IgD-negative memory B cell (primary cell): Measurements from ENCODE around the gene KRT3. TPM values are rescaled to one million over a fixed set of nuclear protein-coding genes. Genes with fewer than 3 reads are reported as not detected.
"Not testable (repeated sequence)": the region's sequence is repeated elsewhere in the genome, so short reads cannot be mapped to it uniquely, and the experiment has no call there.

Experiments
- H3K27ac Mint-ChIP-seq, 3 donors: one replicate each; pipeline ENCODE4 v1.8.0; 2020 to 2022; ENCODE audit warnings: mild to moderate bottlenecking in 3 of 3, mixed read lengths in 3 of 3, moderate library complexity in 1 of 3
- H3K27me3 Mint-ChIP-seq: one replicate; pipeline ENCODE4 v1.8.0; 2021; ENCODE audit warnings: mixed read lengths
- H3K36me3 Mint-ChIP-seq: one replicate; pipeline ENCODE4 v1.8.0; 2020; ENCODE audit warnings: mild to moderate bottlenecking, mixed read lengths
- H3K4me1 Mint-ChIP-seq, 3 donors: one replicate each; pipeline ENCODE4 v1.8.0; 2020 to 2022; ENCODE audit warnings: mixed read lengths in 3 of 3, mild to moderate bottlenecking in 1 of 3
- H3K4me3 Mint-ChIP-seq, 4 donors: one replicate each; pipeline ENCODE4 v1.8.0; 2020 to 2022; ENCODE audit warnings: mild to moderate bottlenecking in 4 of 4, mixed read lengths in 4 of 4, moderate library complexity in 3 of 4
- H3K9me3 Mint-ChIP-seq, 3 donors: one replicate each; pipeline ENCODE4 v1.8.0; 2020 to 2021; ENCODE audit warnings: mixed read lengths in 3 of 3, mild to moderate bottlenecking in 1 of 3
- polyA plus RNA-seq: library from polyadenylated mRNA; unstranded; fragments of 300-500 nt; fragmentation: Illumina TruSeq; gene quantifications from one replicate; pipeline ENCODE4 v1.2.3, GENCODE V29; 2021

The KRT3 gene
- polyA plus RNA-seq, 1 donor from 2014 or later: not detected

- H3K4me3 Mint-ChIP-seq, H3K27ac Mint-ChIP-seq, H3K4me1 Mint-ChIP-seq, H3K36me3 Mint-ChIP-seq, H3K27me3 Mint-ChIP-seq: not testable (repeated sequence)
- H3K9me3 Mint-ChIP-seq: peaks cover 3 to 14% (median 4%) of the 10 kb centered on the region in 3 donors
Observed at GRCh38 chr12:52761218-52761617, 34.7 kb downstream of the KRT3 start.

DNA sequence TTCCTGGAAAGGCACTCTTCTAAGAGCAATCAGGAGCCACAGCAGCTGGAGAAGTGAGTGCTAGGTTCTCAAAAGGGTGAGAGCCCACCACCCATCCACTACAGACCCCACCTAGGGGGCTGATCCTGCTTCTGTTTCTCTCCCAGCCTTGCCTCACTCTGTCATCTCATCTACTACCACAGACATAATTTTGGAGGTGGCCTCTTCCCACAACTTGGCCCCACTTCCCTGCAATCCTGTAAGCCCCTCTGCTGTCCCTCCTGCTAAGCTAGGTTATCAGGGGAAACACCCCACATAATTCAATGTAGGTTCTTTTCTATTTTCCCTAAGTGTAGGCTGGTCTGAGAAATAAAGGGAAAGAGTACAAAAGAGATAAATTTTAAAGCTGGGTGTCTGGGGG is 35.3 kb downstream of the KRT3 start:
- Mint-ChIP-seq H3K27me3 (peaks cover 1% of the 10 kb centered on the region), H3K4me1 (no peaks in the 10 kb centered on the region), H3K27ac (no peak overlapping the region), H3K4me3 (no peak overlapping the region), H3K9me3 (peaks cover 3 to 14% (median 4%) of the 10 kb centered on the region in 3 donors), H3K36me3 (no peaks in the 10 kb centered on the region)

GRCh38 chr12:52759695-52760094 is 36.2 kb downstream of the KRT3 start:
- peaks cover 1% of the 10 kb centered on the region for H3K27me3 Mint-ChIP-seq
- H3K9me3 Mint-ChIP-seq: peaks cover 3 to 14% (median 4%) of the 10 kb centered on the region in 3 donors
- H3K4me3 Mint-ChIP-seq: no peak overlapping the region
- H3K36me3 Mint-ChIP-seq: no peaks in the 10 kb centered on the region
- no peaks in the 10 kb centered on the region for H3K4me1 Mint-ChIP-seq
- H3K27ac Mint-ChIP-seq: no peak overlapping the region

- no peak overlapping the region for H3K4me3 Mint-ChIP-seq
- peaks cover 1% of the 10 kb centered on the region for H3K27me3 Mint-ChIP-seq
- H3K27ac Mint-ChIP-seq: no peak overlapping the region
- no peaks in the 10 kb centered on the region for H3K4me1 Mint-ChIP-seq
- no peaks in the 10 kb centered on the region for H3K36me3 Mint-ChIP-seq
- H3K9me3 Mint-ChIP-seq: peaks cover 3 to 14% (median 4%) of the 10 kb centered on the region in 3 donors
Observed at GRCh38 chr12:52759218-52759617, 36.7 kb downstream of the KRT3 start.

GRCh38 chr12:52757449-52758176 is 38.3 kb downstream of the KRT3 start:
- no peaks in the 10 kb centered on the region for H3K36me3 Mint-ChIP-seq
- no peaks in the 10 kb centered on the region for H3K4me1 Mint-ChIP-seq
- no peak overlapping the region for H3K27ac Mint-ChIP-seq
- H3K9me3 Mint-ChIP-seq: peaks cover 3 to 14% (median 4%) of the 10 kb centered on the region in 3 donors
- H3K4me3 Mint-ChIP-seq: no peak overlapping the region
- H3K27me3 Mint-ChIP-seq: no peaks in the 10 kb centered on the region

DNA sequence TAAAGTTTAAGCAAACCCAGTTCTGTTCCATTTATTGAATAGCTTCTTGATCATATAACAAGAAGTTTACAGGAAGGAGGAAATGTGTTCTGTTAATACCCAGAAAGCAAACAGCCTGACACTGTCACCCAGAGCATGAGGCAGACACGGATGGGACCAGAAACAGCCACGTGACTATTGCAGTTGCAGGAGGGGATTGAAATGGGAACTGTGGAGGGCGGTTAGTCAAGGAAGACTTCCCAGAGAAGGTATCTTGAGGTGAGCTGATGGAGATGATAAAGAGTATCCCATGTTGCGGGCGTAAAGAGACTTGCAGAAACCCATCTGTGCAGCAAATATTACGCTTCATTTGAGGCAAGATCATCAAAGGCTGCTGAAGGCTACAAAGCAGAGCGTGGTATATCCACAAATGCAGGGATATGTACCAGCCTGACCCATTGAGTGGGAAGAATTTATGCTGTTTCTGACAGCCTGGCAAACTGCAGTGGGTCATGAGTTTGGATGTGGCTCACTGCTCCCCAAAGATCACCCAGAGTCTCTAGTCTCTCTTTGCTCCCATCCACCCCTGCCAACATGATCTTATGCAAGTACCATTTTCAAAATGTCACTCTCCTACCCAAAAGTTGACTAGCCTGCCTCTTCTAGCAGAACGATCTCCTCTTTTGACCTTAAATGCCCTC is 39.5 kb downstream of the KRT3 start:
- peaks cover under 1 to 4% (median 4%) of the 10 kb centered on the region in 3 donors for H3K9me3 Mint-ChIP-seq

DNA sequence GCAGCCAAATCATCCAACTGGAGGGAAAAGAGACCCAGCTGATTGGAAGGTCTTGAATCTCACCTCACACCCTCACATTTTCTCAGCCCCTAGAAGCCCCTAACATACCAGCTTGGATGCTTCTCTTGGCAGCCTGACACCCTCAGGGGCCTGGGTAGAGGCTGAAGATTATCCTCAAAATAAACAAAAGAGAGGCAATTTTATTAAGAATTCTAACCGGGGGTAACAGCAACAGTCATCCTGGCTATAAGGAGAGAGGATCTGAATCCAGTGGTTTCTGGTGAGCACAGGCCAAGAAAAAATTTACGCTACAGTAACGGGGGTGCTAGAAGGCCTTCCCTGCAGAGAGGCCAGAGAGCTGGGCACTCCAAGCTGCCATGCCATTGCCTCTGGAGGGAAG is 40.4 kb downstream of the KRT3 start:
- H3K27me3 Mint-ChIP-seq: peaks cover 4% of the 10 kb centered on the region
- no peak overlapping the region for H3K4me3 Mint-ChIP-seq
- H3K9me3 Mint-ChIP-seq: peaks cover 0 to 4% (median 0%) of the 10 kb centered on the region in 3 donors
- no peak overlapping the region for H3K27ac Mint-ChIP-seq
- no peaks in the 10 kb centered on the region for H3K36me3 Mint-ChIP-seq
- no peaks in the 10 kb centered on the region for H3K4me1 Mint-ChIP-seq

More for the DNA sequence above, 39.5 kb downstream of the KRT3 start:
- peaks cover 4% of the 10 kb centered on the region for H3K27me3 Mint-ChIP-seq
- H3K36me3 Mint-ChIP-seq: no peaks in the 10 kb centered on the region
- H3K27ac Mint-ChIP-seq: no peak overlapping the region
- H3K4me3 Mint-ChIP-seq: no peak overlapping the region
- no peaks in the 10 kb centered on the region for H3K4me1 Mint-ChIP-seq

DNA sequence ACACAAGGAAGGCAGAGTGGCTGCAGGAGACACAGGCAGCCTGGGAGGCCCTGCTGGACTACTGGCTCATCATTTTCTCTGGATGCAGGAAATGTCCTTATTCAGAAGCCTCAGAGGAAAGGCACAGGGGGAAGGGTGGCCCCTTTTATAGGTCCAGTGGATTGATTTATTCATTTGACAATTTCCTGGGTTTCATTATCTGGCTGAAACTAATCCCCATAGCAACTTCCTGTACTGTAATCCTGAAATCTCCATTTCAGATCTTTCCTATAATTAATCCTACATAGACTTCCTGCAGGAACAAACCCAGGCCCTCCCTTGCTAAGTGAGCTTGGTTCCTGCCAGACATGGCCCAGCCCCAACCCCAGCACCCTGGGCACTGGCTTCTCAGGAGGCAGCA is 41.8 kb downstream of the KRT3 start:
- no peak overlapping the region for H3K4me3 Mint-ChIP-seq
- H3K4me1 Mint-ChIP-seq: no peaks in the 10 kb centered on the region
- H3K27ac Mint-ChIP-seq: no peak overlapping the region
- no peaks in the 10 kb centered on the region for H3K9me3 Mint-ChIP-seq
- H3K36me3 Mint-ChIP-seq: no peaks in the 10 kb centered on the region
- peaks cover 4% of the 10 kb centered on the region for H3K27me3 Mint-ChIP-seq

- no peaks in the 10 kb centered on the region for H3K4me1 Mint-ChIP-seq
- no peaks in the 10 kb centered on the region for H3K9me3 Mint-ChIP-seq
- H3K4me3 Mint-ChIP-seq: no peak overlapping the region
- no peaks in the 10 kb centered on the region for H3K36me3 Mint-ChIP-seq
- H3K27me3 Mint-ChIP-seq: peaks cover 4% of the 10 kb centered on the region
- H3K27ac Mint-ChIP-seq: peak overlapping the region in 1 of 3 donors; percentile 22
Observed at GRCh38 chr12:52753283-52753682, 42.6 kb downstream of the KRT3 start.

DNA sequence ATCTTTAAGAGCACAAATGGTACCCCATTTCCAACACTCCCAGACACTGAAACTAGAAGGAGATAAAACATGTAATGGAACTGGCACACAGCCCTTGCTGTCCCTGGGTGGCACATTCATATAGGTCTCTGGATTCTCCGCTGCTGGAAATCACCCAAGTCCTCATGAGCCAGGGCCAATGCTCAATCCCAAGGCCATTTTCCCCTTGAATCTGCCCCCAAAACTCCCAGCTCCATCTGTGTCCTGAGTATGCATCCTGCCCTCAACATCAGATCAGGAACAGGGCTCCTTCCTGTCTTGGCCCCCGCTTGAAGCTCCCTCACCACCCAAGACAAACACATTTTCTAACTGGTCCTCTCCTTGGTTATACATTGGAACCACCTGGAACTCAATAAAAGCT is 43.4 kb downstream of the KRT3 start:
- peaks cover 4% of the 10 kb centered on the region for H3K27me3 Mint-ChIP-seq
- H3K4me3 Mint-ChIP-seq: no peak overlapping the region
- H3K9me3 Mint-ChIP-seq: no peaks in the 10 kb centered on the region
- H3K4me1 Mint-ChIP-seq: no peaks in the 10 kb centered on the region
- H3K36me3 Mint-ChIP-seq: no peaks in the 10 kb centered on the region
- no peak overlapping the region for H3K27ac Mint-ChIP-seq

GRCh38 chr12:52751795-52752194 is 44.1 kb downstream of the KRT3 start:
- H3K4me1 Mint-ChIP-seq: no peaks in the 10 kb centered on the region
- no peak overlapping the region for H3K27ac Mint-ChIP-seq
- peaks cover 4% of the 10 kb centered on the region for H3K27me3 Mint-ChIP-seq

GRCh38 chr12:52750532-52750931 is 45.4 kb downstream of the KRT3 start:
- H3K27ac Mint-ChIP-seq, H3K4me3 Mint-ChIP-seq, H3K36me3 Mint-ChIP-seq: not testable (repeated sequence)

More at GRCh38 chr12:52751795-52752194, 44.1 kb downstream of the KRT3 start:
- Mint-ChIP-seq H3K36me3 (no peaks in the 10 kb centered on the region), H3K9me3 (no peaks in the 10 kb centered on the region), H3K4me3 (no peak overlapping the region)

DNA sequence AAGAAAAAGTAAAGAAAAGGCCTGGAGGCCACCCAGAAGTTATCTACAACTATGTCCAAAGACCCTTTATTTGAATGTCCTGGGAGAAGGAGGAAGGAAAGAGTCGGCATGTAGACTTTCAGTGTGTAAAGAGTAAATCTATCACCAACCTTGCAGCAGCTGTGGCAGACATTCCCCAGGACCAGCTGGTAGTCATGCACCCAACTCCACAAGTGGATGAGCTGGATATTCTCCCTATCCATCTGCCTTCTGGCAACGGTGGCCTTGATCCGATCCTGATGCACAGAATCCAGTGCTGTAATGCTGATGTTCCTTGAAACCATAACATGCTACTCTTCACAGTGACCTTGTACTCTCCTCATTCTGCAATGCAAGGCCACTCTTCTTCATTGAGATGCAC is 46.1 kb downstream of the KRT3 start:
- H3K27ac Mint-ChIP-seq: no peak overlapping the region
- peaks cover 4% of the 10 kb centered on the region for H3K27me3 Mint-ChIP-seq
- no peaks in the 10 kb centered on the region for H3K36me3 Mint-ChIP-seq
- H3K4me1 Mint-ChIP-seq: no peaks in the 10 kb centered on the region
- no peaks in the 10 kb centered on the region for H3K9me3 Mint-ChIP-seq
- H3K4me3 Mint-ChIP-seq: no peak overlapping the region

More at GRCh38 chr12:52750532-52750931, 45.4 kb downstream of the KRT3 start:
- not testable (repeated sequence) for H3K9me3 Mint-ChIP-seq, H3K27me3 Mint-ChIP-seq, H3K4me1 Mint-ChIP-seq

DNA sequence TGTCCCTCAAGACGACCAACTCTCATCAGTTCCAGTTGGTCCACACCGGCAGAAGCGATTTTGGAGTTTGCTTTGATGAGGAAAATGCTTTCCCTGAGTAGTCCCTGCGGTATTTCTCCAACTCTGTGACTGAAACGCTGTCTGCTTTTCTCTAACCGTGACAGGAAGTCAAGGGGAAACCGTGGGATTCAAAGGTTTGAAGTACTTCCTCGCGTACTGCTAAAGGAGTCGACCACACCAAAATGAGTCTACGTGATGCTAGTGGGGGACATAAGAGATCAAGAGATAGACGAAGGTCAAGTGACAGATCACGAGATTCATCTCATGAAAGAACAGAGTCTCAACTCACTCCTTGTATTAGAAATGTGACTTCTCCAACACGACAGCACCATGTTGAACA is 47.3 kb downstream of the KRT3 start:
- Mint-ChIP-seq H3K4me3 (no peak overlapping the region), H3K4me1 (no peaks in the 10 kb centered on the region), H3K9me3 (peaks cover 0 to 3% (median 0%) of the 10 kb centered on the region in 3 donors), H3K27me3 (peaks cover 6% of the 10 kb centered on the region), H3K27ac (no peak overlapping the region), H3K36me3 (no peaks in the 10 kb centered on the region)

DNA sequence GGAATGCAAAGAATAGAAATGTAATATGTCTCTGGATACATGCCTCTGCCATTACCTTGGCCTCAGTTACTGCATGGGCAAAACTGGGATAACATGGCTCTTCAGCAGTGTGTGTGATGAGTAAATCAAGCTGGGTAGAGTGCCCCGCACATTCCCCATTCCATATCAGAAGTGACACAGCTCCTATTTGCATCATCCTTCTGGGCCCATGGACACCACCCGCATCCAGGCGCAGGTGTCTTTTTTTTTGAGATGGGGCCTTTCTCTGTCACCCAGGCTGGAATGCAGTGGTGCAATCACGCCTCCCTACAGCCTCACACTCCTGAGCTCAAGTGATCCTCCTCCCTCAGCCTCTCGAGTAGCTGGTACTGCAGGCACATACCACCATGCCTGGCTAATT is 50.4 kb downstream of the KRT3 start:
- Mint-ChIP-seq H3K4me1 (no peaks in the 10 kb centered on the region), H3K27me3 (peaks cover 8% of the 10 kb centered on the region), H3K27ac (no peak overlapping the region), H3K36me3 (no peaks in the 10 kb centered on the region), H3K4me3 (no peak overlapping the region), H3K9me3 (peaks cover 0 to 3% (median 0%) of the 10 kb centered on the region in 3 donors)
